GM12873 (cell line): ENCODE measurements around the gene MRPL48.

Experiments used
- TF ChIP-seq, protein P1 (sequence below): IDR thresholded peaks from 2 replicates; pipeline ENCODE4 v1.5.1; 2012; ENCODE audit warnings: low read depth, mild to moderate bottlenecking, moderate library complexity, low read length, control low read depth; ENCODE audit not compliant: insufficient read depth; ENCODE audit errors: missing control alignments

MRPL48 gene

GRCh38 chr11:73878771-73879170 lies 91.1 kb downstream of the MRPL48 start:
- TF ChIP-seq, protein P1, sequence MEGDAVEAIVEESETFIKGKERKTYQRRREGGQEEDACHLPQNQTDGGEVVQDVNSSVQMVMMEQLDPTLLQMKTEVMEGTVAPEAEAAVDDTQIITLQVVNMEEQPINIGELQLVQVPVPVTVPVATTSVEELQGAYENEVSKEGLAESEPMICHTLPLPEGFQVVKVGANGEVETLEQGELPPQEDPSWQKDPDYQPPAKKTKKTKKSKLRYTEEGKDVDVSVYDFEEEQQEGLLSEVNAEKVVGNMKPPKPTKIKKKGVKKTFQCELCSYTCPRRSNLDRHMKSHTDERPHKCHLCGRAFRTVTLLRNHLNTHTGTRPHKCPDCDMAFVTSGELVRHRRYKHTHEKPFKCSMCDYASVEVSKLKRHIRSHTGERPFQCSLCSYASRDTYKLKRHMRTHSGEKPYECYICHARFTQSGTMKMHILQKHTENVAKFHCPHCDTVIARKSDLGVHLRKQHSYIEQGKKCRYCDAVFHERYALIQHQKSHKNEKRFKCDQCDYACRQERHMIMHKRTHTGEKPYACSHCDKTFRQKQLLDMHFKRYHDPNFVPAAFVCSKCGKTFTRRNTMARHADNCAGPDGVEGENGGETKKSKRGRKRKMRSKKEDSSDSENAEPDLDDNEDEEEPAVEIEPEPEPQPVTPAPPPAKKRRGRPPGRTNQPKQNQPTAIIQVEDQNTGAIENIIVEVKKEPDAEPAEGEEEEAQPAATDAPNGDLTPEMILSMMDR: no peak

GRCh38 chr11:73883856-73884255 lies 96.2 kb downstream of the MRPL48 start:
- TF ChIP-seq, protein P1: no peak

DNA sequence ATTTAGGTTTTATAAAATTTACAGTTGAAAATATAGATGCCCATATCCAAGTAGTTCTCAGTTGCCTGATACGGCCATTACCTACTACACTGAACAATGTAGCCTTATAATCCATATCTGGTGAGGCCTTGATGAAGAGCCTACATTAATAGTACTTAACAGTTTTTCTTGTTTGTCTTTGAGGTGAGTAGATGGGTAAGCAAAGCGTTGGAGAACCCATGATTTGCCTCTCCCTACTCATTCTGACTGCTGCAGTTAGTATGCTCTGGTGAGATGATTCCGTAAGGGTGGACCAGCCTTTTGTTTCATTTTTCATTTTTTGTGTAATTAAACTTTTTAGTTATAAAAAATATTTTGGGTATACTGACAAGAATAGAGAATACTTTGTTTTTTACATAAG lies 100.6 kb downstream of the MRPL48 start:
- TF ChIP-seq, protein P1: no peak

DNA sequence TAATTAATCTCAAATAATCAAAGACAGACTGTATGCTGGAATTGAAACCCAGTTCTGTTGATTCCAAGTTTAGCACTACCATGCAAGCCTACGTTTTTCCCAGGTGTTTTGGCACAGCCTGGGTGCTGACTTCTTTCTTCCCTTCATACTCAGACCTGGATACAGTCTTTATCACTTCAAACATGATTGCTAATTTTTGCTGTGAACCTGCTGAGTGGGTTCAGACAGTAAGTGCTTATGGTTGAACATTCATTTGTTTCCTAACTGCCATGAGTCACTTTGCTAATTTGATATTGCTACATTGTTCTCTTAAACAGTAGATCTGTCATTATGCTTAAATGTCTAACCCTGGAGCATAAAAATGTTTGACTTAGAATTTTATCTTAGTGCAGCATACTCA lies 101.3 kb downstream of the MRPL48 start:
- TF ChIP-seq, protein P1: no peak

DNA sequence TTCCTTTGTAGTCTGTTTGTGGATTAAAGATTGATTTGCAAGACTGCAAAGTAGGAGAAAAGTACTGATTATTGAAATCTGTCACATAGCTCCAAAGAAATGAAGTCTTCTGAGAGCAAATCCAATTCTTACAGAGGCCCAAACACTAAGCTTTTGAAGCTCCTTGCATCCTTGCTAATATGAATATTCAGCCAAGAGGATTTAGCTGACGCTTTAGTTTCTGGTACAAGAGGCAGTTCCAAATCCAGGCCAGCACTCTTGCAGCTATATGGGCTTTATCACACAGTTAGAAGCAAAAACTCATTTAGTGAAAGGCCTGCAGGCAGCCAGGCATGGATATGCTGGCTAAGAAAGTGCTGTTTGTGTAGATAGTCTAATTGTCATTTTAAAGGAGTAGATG lies 101.9 kb downstream of the MRPL48 start:
- TF ChIP-seq, protein P1: no peak

DNA sequence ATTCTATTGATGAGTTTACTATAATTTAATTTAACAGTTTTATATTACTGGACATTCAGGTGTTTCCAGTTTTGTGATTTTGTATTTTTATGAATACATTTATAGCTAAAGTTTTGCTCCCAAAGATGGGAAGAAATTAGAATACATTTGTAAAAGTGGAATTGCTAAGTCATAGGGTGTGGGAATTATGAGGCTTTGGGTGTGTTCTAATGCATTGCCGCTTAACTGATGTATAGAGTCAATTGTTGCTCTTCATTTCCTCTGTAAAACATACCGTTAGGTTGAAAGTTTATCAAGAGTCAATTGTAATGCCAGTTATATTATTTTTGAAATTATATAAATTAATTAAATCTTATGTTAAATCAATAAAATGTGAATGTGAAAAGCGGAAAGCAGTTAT lies 105.4 kb downstream of the MRPL48 start:
- TF ChIP-seq, protein P1: no peak

DNA sequence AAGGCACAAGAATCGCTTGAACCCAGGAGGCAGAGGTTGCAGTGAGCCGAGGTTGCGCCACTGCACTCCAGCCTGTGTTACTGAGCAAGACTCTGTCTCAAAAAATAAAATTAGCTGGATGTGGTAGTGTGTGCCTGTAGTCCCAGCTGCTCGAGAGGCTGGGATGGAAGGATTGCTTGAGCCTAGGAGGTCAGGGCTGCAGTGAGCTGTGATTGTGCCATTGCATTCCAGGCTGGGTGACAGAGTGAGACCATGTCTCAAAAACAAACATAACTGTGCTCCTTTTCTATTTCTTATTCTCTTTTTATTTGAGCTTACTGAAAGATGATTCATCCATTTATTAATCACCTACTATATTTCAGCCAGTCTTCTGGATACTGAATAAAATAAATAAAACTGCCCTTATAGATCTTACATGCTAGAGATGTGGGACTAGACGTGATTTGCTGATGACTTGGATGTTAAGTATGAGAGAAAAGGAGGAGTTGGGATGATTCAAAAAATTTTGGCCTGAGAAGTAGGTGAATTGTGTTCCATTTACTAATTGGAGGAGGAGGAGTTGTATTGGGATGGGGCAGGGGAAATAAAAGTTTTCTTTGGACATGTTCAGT lies 107.2 kb downstream of the MRPL48 start:
- TF ChIP-seq, protein P1: no peak
